Right renal cortex interstitium (tissue), 3 donors: Measurements from ENCODE around the gene VIL1. TPM values are rescaled to one million over a fixed set of nuclear protein-coding genes. Genes with fewer than 3 reads are reported as not detected.

Source experiments
- DNase-seq, 3 donors: peaks; one replicate each; pipeline ENCODE4 v3.0.0-alpha.2; 2013; ENCODE audit warnings: low read depth in 3 of 3, low spot score in 2 of 3
- polyA plus RNA-seq, 3 donors: library from polyadenylated mRNA; unstranded; fragments of 120-200 nt; gene quantifications; one replicate each; pipeline ENCODE4 v1.2.1, GENCODE V29; 2013; ENCODE audit not compliant: insufficient read length in 3 of 3

Gene VIL1
- polyA plus RNA-seq: 10 to 100 TPM; 18.8 to 26.9 (median 25.1) TPM

DNA sequence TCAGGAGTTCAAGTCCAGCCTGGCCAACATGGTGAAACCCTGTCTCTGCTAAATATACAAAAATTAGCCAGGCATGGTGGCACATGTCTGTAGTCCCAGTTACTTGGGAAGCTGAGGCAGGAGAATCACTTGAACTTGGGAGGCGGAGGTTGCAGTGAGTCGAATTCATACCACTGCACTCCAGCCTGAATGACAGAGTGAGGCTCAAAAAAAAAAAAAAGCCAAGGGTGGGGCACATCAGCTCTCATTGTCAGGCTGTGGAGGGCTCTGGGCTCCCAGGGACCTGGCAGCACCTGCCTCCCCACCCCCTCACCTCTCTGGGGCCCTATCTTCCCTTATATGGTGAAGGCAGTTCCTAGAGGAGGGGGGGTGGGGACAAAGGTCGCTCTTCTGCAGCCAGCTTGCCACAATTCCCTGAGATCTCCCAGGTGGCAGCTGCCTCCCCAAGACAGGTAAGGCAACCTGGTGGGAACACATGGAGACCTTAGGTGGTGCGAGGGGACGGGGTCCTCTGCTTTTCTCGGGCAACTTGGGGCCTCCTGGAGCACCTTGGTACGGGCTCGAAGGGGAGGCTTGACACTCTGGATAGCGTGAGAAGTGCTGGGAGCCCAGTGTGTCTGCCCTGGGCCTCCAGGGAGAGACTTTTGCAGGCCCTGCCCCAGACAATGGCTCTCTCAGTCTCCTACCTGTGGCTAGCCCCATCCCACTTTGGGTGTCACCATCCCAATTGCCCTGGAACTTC lies at the start of gene VIL1:
VIL1 (plus strand) TSS at position 407 of the 742 bp plus-strand sequence. CDS start 4,656 bp downstream, outside the sequence.
- DNase-seq: no peak

DNA sequence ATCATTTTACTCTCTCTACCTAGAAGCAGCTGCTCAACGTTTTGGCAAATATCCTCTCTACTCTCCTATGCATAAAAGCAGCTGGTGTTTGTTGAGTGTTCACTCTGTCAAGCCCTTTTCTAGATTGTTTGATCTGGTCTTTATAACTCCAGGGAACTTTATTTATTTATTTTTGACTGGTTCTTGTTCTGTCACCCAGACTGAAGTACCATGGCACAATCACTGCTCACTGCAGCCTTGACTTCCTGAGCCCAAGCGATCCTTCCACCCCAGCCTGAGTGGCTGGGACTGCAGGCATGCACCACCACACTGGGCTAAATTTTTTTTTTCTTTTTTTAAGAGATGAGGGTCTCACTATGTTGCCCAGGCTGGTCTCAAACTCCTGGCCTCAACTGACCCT lies 49.6 kb upstream of the VIL1 start:
- DNase-seq: no peak

DNA sequence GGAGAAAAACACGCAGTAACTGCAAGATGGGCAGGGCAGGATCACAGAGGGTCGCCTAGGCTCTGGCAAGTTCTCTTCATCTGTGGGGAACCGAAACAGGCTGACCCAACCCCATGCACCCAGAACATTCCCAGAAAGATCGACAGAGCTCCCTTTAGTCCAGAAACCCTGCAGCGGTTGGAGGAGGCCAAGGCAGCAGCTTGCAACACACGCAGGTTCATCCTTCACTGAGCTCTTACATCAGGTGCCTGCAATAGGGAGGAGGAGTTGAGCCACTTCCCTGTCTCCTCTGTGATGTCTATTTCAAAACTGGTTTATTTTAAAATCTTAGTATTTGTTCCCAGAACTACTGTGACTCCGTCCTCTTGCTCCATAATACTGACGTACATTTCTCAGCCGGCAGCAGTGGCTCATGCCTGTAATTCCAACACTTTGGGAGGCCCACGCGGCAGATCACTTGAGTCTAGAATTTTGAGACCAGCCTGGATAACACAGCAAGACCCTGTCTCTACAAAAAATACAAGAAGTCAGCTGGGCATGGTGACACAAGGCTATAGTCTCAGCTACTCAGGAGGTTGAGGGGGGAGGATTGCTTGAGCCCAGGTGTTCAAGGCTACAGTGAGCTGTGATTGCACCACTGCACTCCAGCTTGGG lies 48.4 kb upstream of the VIL1 start:
- no peak for DNase-seq

DNA sequence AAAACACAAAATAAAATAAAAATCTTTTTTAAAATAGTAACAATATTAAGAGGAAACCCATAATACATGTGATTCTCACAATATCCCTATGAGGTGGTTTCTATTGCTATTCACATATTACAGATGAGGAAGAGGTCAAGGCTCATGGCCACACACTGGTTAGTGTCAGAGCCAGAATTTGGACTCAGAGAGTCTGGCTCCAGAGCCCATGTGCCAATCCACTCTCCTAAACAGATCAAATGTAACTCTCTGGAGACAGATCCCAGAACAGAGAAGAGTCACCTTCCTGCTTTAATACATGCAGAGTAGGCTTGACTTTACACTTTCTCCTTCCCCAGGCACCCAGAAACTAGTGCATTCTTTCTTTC lies 47.0 kb upstream of the VIL1 start:
- DNase-seq: no peak

DNA sequence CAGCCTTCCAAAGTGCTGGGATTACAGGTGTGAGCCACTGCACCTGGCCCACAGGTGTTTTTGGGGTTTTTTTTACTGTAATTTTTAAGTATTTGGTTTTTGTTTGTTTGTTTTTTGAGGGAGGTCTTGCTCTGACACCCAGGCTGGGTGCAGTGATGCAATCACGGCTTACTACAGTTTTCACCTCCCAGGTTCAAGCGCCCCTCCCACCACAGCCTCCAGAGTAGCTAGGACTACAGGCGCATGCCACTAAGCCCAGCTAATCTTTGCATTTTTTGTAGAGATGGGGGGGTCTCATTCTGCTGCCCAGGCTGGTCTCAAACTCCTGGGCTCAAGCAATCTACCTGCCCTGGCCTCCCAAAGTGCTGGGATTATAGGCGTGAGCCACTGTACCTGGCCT lies 44.1 kb upstream of the VIL1 start:
- DNase-seq: no peak

DNA sequence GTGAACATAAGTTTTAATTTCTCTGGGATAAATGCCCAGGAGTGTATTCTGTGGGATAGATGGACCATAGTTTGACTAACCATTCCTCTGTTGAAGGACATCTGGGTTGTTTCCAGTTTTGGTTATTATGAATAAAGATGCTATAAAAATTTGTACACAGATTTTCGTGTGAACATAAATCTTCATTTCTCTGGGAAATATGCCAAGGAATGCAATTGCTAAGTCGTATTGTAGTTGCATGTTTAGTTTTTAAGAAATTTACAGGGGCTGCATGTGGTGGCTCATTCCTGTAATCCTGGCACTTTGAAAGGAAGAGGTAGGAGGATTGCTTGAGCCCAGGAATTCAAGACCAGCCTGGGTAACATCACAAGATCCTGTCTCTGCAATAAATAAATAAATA lies 43.7 kb upstream of the VIL1 start:
- no peak for DNase-seq

DNA sequence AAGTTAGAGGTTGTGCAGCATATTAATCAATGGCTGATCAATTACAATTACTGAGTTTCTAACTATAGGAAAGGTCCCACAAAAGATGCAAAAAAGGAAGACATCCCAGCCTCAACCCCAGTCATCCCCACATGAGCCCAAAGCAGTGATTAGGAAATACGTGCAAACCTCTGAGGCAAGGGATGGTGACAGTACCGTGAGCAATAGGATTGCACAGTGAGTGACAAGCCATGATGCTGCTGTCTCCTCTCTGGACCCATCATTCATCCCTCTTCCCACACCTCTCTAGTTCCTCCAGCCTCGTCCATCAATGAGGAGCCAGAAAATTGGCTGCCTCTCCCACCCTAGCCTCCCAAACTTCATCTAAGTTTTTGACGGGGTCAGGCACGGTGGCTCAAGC lies 40.9 kb upstream of the VIL1 start:
- no peak for DNase-seq

DNA sequence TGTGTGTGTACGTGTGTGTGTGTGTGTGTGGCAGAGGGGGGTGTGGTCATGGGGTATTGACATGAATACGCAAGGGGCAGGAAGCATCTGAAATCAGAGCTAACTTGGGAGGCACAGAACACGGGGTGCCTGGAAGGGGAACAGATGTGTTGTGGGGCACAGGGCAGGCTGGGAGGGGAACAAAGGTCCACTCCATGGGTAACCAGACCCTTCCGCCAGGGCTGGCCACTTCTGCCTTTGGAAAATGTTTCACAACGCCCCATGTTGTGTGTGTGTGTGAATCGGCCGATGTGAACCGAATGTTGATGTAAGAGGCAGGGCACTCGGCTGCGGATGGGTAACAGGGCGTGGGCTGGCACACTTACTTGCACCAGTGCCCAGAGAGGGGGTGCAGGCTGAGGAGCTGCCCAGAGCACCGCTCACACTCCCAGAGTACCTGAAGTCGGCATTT lies 37.0 kb upstream of the VIL1 start, which contains the start of gene SLC11A1:
SLC11A1 (plus strand) TSS at position 358 of the 451 bp plus-strand sequence. CDS start 96 bp downstream, outside the sequence.
- DNase-seq: no peak

DNA sequence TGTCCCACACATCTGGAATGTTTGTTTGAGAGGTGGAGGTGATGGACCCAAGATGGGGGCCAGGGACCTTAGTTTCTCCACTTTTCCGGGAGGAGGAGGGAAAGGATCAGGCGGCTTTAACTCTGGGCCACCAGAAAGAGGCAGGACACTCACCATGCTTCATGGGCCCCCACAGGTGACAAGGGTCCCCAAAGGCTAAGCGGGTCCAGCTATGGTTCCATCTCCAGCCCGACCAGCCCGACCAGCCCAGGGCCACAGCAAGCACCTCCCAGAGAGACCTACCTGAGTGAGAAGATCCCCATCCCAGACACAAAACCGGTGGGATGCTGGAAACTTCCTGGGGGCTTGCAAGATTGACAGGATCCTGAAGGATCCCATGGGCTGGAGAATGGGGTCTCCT lies 36.1 kb upstream of the VIL1 start:
- no peak for DNase-seq

DNA sequence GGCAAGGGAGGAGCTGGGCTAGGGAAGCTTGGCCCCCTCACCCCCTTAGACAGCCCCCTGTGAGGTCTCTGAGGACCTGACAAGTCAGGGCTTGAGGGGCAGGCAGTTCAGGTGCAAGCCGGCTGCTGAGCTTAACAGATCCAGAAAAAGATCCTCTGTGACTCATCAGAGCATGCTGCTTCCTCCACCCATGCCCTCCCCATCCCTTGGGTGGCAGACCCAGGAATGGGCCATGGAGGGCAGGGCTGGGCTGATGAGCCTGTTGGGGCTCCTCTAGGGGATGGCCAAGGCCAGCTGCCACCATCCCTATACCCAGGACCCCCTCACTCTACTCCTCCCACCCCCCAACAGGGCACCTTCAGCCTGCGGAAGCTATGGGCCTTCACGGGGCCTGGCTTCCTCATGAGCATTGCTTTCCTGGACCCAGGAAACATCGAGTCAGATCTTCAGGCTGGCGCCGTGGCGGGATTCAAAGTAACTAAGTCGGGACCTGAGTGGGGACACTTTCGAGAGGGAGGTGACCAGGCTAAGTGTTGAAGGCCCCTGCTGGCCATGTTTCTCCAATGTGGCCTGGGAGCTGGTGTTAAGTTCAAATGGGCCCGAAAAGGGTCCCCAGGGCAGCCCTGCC lies 34.9 kb upstream of the VIL1 start:
- no peak for DNase-seq

DNA sequence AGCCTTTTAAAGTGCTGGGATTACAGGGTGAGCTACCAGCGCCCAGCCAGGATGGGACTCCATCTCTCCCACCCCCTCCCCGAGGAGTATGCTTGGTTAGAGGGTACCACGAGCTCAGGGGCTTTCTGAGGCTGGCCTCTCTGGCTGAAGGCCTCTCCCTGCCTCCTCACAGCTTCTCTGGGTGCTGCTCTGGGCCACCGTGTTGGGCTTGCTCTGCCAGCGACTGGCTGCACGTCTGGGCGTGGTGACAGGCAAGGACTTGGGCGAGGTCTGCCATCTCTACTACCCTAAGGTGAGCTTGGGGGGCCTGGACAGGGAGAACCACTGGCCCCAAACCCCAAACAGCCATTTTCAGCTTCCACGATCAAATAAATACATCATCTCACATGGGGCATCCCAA lies 33.9 kb upstream of the VIL1 start:
- no peak for DNase-seq

DNA sequence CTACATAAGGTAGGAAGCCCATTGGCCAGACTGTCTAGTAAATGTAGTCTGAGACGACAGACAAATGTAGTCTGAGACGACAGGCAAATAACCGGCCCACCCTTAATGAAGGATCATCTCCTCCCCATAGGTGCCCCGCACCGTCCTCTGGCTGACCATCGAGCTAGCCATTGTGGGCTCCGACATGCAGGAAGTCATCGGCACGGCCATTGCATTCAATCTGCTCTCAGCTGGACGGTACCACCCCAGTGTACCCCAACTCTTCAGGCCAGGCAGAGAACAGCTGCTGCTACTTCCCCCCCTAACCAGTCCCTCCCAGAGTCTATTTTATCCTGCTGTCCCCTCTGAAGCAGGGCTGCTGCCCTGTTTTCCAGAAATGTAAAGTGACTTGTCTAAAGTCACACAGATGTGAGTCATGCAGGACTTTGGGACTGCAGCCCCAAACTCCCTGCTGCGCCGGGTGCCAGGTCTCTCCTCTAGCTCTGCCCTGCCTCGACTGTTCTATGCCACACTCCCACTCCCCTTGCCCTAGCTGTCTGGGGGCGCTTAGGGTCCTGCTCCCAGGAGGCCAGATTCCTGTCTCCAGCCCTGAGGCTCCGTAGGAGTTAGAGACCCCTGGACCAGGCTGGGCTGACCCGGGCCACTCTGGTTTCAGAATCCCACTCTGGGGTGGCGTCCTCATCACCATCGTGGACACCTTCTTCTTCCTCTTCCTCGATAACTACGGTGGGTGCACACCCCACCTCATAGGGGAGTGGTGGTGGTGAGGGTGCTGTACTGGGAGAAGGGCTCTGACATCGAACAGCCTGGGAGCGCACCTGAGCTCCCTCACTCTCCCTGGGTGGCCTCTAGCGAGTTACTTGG lies 32.2 kb upstream of the VIL1 start:
- DNase-seq: no peak

DNA sequence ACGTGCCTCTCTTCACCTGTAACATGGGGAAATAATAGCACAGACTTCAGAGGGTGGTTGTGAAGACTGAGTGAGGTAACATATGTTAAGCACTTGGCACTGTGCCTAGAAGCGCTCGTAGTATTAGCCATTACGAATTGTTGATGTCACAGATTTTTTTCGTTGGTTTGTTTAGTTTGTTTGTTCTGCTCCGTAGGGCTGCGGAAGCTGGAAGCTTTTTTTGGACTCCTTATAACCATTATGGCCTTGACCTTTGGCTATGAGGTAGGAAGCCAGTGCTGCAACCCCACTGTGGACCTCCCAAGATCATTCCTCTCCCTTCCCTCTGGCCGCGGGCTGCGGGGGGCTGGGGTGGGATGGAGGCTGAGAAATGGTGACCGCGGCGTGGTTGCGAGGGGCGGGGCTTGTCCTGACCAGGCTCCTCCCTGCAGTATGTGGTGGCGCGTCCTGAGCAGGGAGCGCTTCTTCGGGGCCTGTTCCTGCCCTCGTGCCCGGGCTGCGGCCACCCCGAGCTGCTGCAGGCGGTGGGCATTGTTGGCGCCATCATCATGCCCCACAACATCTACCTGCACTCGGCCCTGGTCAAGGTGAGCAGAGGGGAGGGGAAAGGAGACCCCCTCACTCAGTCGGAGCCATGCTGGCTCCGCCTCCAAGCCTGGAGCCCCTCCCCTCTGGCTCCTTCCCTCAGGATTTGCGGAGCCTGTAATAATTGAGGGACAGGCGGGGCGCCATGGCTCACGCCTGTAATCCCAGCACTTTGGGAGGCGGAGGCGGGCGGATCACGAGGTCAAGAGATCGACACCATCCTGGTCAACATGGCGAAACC lies 31.3 kb upstream of the VIL1 start:
- DNase-seq: peak in 1 of 3 donors; percentile 72

DNA sequence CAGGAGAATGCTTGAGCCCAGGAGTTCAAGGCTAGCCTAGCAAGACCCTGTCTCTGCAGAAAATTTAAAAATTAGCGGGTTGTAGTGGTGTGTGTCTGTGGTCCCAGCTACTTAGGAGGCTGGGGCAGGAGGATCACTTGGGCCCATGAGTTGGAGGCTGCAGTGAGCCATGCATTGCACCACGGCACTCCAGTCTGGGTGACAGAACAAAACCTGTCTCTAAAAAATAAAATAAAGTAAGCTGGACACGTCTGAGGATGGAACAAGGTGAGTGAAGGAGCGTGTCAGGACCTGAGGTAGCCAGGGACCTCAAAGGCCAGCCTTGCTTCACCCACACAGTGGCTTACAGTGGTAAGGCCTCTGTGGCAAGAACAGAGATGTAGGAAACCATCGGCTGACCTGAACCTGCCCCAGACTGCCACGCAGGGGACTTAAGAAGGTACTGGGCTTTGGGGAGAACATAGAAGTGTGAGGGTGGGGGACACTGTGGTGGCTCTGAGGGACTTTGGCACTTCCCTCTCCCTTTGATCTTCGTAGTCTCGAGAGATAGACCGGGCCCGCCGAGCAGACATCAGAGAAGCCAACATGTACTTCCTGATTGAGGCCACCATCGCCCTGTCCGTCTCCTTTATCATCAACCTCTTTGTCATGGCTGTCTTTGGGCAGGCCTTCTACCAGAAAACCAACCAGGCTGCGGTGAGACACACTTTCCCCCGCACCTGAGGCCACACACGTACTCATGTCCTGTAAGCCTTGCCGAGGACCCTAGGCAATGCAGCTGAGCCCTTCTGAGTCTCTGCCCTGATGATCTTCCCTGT lies 29.4 kb upstream of the VIL1 start:
- DNase-seq: no peak

DNA sequence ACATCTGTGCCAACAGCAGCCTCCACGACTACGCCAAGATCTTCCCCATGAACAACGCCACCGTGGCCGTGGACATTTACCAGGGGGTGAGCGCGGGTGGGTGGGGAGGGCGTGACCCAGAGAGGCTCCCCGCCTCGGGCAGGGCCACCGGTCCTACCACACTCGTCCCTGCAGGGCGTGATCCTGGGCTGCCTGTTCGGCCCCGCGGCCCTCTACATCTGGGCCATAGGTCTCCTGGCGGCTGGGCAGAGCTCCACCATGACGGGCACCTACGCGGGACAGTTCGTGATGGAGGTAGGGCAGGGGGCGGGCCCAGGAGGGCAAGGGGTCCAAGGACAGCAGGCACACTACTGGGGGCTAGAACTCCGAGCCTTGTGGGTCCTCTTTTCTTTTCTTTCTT lies 27.7 kb upstream of the VIL1 start:
- DNase-seq: no peak

DNA sequence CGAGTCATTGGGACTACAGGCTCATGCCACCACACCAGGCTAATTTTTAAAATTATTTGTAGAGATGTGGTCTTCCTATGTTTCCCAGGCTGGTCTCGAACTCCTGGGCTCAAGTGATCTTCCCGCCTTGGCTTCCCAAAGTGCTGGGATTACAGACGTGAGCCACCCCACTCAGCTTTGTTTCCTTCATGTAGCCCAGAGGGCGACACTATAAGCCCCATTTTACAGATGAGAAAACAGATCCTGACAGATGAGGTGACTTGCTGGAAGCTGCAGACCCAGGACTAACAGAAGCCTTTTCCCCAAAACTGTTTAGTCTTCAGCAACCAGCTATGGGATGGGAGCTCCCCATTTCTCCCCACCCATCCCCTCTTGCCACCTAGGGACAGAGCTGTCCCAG lies 26.5 kb upstream of the VIL1 start:
- DNase-seq: no peak

DNA sequence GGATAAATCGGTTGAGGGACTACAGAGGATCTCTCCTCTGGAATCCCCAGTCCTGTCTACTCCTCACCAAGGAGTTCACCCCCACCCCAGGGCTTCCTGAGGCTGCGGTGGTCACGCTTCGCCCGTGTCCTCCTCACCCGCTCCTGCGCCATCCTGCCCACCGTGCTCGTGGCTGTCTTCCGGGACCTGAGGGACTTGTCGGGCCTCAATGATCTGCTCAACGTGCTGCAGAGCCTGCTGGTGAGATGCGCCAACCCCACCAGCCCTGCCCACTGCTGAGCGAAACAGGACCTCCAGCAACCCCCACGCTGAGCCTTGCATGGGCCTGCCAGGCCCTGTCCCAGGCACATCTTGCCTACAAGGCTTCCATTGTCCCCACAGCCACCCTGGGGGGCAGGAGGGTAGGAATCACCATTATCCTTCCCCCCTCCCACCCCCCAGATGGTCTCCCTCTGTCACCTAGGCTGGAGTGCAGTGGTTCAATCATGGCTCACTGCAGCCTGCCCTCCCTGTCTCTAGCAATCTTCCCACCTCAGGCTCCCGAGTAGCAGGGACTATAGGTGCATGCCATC lies 25.9 kb upstream of the VIL1 start:
- no peak for DNase-seq

DNA sequence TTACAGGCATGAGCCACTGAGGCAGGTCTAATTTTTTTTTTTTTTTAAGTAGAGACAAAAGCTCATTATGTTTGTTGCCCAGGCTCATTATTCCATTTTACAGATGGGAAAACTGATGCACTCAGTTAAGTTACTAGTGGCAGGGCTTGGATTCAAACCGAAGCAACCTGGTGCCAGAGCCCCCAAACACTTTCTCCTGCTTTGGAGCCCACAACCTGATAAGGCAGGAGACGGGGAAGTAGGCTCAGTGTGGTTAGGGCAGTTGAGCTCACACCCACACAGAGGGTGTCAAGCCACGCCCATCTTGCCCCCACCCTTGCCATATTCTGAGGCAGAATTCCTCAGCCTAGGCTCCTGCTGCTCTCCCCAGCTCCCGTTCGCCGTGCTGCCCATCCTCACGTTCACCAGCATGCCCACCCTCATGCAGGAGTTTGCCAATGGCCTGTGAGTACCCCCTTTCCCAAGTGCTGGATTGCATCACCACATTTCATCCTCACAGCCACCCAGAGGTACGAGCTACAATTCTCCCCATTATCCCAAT lies 25.1 kb upstream of the VIL1 start:
- no peak for DNase-seq
